Colon (tissue), 2 donors: ENCODE measurements around the gene MTREX.
"Not testable (repeated sequence)": the region's sequence is repeated elsewhere in the genome, so short reads cannot be mapped to it uniquely, and the experiment has no call there.

Source experiments
- FAIRE-seq: peaks from 2 replicates; lab custom pipeline; 2012; peaks lifted over from hg19 to GRCh38; lab: Jason Lieb, UNC
- donor health status: control.
- donor health status: control.

The MTREX gene

GRCh38 chr5:55307383-55308253, at the start of gene MTREX, which contains the start of gene DHX29:
MTREX (plus strand) TSS chr5:55307989; CDS start chr5:55308014, 25 bp downstream.
DHX29 (minus strand) TSS chr5:55307694; CDS start chr5:55307573, 121 bp downstream.
- FAIRE-seq: peak; percentile 31

DNA sequence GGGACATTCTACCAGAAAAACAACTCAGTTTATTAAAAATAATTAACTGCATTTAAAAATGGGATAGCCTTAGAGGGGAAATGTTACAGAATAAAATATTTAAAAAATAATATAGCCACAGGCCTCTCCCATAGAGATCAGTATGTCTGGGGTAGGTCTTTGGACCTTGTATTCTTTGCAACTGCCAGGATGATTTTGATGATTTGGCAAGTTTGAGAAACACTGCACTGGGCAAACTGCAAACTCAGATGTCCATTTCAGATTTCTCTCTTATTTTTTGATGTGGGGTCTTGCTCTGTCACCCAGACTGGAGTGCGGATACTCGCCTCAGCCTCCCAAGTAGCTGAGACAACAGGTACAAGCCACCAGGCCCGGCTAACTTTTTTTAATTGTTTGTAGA, 49.5 kb upstream of the MTREX start:
- no peak for FAIRE-seq

- FAIRE-seq: no peak
Observed at GRCh38 chr5:55276771-55277170, 31.0 kb upstream of the MTREX start.

- FAIRE-seq: no peak
Observed at GRCh38 chr5:55278778-55279177, 29.0 kb upstream of the MTREX start.

GRCh38 chr5:55286411-55286933, 21.3 kb upstream of the MTREX start:
- FAIRE-seq: no peak

DNA sequence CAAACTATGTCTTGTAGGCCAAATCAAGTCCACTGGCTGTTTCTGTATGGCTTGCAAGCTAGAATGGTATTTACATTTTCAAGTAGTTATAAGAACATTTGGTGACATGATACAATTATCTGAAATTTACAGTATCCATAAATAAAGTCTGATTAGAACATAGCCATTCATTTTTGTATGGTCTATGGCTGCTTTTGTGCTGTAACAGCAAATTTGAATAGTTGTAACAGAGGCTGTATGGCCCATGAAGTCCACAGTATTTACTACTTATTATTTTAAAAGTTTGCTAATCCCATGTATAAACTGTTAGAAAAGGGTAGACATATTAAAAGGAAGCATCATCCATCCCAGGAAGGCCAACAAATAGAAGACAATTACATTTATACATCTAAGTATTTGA, 18.0 kb upstream of the MTREX start:
- no peak for FAIRE-seq

GRCh38 chr5:55290991-55291390, 16.8 kb upstream of the MTREX start:
- FAIRE-seq: no peak

- FAIRE-seq: no peak
Observed at GRCh38 chr5:55294935-55295334, 12.9 kb upstream of the MTREX start.

- FAIRE-seq: no peak
Observed at GRCh38 chr5:55300890-55301289, 6.9 kb upstream of the MTREX start.

DNA sequence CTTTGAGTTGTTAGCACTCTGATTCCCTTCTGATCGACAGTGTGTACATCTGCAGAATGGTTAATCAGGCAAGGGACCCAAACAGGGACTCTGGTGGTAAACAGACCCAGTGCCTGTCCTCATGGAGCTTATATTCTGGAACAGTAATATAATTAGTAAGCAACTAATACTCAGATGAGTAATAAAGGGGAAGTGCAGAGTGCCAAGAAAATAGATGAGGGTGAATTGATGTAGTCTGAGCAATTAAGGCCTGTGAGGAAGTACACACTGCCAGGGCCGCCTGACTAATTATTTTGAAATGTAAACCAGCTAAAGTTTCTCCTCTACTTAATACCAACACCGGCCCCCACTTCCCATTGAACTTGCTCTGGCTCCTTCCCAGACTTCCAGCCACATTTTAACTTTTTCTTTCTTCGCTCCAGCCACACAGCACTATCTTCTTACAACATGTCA, 4.5 kb upstream of the MTREX start:
- FAIRE-seq: no peak

DNA sequence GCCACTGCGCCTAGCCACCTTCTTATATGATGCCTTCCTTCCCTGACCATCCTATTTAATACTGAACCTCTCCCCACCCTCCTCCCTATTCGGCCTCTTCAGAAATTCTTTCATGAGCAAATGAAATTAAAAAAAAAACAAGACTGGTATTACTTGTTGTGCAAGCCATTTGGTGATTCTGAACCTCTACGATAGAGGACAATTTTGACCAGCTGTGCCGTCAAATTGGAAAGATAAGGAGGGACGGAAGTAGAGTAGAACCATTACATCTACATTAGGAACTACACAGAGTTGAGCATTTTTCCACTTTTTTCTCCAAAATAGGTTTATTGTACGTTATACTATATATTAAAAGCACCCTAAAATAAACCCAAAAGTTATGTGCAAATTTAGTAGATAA, 3.2 kb upstream of the MTREX start:
- no peak for FAIRE-seq

DNA sequence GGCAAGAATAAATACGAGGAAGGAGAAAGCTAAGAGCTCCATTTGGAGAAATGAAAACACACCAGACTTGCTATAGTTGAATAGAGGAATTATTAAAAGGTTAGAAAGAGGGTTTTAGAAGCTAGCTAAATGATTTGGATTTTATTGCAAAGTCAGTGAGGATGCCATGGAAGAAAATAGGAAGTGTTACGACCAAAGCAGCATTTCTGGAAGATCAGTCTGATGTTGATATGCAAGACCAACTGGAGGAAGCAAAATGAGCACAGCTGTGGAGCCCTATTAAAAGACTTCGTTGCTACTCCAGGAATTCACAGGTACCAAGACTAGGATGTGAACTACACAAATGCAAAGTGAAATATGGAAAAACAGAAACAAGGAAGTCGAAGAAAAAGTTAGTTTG, 2.4 kb upstream of the MTREX start:
- no peak for FAIRE-seq

- no peak for FAIRE-seq
Observed at GRCh38 chr5:55306641-55307382, 977 bp upstream of the MTREX start.

- no peak for FAIRE-seq
Observed at GRCh38 chr5:55308254-55308836, 556 bp downstream of the MTREX start.

GRCh38 chr5:55313870-55314617, 6.3 kb downstream of the MTREX start:
- FAIRE-seq: no peak

DNA sequence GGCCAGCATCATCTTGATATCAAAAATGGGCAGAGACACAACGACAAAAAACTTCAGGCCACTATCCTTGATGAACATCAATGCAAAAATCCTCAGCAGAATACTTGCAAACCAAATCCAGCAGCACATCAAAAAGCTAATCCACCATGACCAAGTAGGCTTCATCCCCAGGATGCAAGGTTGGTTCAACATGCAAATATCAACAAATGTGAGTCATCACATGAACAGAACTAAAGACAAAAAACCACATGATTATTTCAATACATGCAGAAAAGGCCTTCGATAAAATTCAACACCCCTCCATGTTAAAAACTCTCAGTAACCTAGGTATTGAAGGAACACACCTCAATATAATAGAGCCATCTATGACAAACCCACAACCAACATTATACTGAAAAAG, 8.5 kb downstream of the MTREX start:
- no peak for FAIRE-seq

DNA sequence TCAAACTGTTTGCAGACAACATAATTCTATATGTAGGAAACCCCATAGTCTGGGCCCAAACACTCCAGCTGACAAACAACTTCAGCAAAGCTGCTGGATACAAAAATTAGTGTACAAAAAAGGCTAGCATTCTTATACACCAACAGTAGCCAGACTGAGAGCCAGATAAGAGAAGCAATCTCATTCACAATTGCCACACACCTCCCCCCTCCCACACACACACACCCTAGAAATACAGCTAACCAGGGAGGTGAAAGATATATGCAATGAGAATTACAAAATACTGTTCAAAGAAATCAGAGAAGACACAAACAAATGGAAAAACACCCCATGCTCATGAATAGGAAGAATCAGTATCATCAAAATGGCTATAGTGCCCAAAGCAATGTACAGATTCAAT, 9.0 kb downstream of the MTREX start:
- no peak for FAIRE-seq

DNA sequence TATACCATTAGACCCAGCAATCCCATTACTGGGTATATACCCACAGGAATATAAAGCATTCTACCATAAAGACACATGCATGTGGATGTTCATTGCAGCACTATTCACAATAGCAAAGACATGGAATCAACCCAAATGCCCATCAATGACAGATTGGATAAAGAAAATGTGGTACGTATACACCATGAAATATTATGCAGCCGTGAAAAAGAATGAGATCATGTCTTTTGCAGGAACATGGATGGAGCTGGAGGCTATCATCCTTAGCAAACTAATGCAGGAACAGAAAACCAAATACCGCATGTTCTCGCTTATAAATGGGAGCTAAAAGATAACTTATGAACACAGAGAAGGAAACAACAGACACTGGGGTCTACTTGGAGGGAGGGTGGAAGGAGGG, 10.4 kb downstream of the MTREX start:
- FAIRE-seq: not testable (repeated sequence)

GRCh38 chr5:55319491-55319890, 11.7 kb downstream of the MTREX start:
- no peak for FAIRE-seq

DNA sequence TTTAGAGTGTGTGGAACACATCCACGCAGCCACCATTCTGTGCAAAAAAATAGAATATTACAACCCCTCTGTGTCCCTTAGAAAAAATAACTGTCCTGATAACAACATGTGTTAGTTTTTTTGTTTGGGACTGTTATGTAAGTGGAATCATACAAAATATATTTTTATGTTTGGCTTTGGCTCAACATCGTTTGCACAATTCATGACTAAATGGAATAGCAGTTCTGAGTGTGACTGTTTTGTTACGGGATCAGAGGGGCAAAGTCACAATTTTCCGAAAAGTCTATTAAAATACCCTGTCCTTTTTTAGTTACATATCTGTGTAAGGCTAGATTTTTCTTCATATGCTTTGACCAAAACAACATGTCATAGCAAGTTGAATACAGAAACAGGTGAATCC, 12.8 kb downstream of the MTREX start:
- no peak for FAIRE-seq

- FAIRE-seq: no peak
Observed at GRCh38 chr5:55324006-55324405, 16.2 kb downstream of the MTREX start.
